Esophagus squamous epithelium (tissue), 4 donors: Measurements from ENCODE around the gene LRIG1.

ENCODE experiments used
- CTCF ChIP-seq, 6 experiments: fragments of 450-650 bp in 4 of 6; fragments of 200-600 bp in 2 of 6; sonication (generic) in 2 of 6; IDR thresholded peaks; one replicate each; pipeline ENCODE4 v1.5.1; 2016 to 2019; ENCODE audit warnings: antibody characterized with exemption in 6 of 6, mild to moderate bottlenecking in 4 of 6, moderate library complexity in 4 of 6
- POLR2A ChIP-seq, 4 donors: fragments of 450-650 bp; IDR thresholded peaks; one replicate each; pipeline ENCODE4 v1.6.1; 2017; ENCODE audit warnings: antibody characterized with exemption in 4 of 4, mild to moderate bottlenecking in 4 of 4, moderate library complexity in 3 of 4

- no peak for TF ChIP-seq CTCF (IDR thresholded peaks at IDR 0.05)
- TF ChIP-seq POLR2A (IDR thresholded peaks at IDR 0.05) = no peak
Observed at GRCh38 chr3:66463730-66464511, 36.9 kb downstream of the LRIG1 start.
